Measurements from ENCODE around the gene NPLOC4. TPM values are rescaled to one million over a fixed set of nuclear protein-coding genes. Genes with fewer than 3 reads are reported as not detected.
A peak's percentile ranks its signal among the peaks of the same experiment; 100 is the strongest.

Gene NPLOC4
- total and polyA plus RNA-seq, 9 of the 15 experiments (the other 6 are each of a cell fraction or from before 2014, with no cell fraction given) = 1.5 to 116 (median 64.5) TPM

GRCh38 chr17:81683584-81684441, 46.9 kb upstream of the NPLOC4 start, which contains the start of the genes ARL16 and HGS (continued):
- TF ChIP-seq LEF1 (IDR thresholded peaks at IDR 0.05) (0 out of 2 replicates have a peak, but pooled peaks have one; percentile 21), MAZ (CRISPR knock-in tag; conservative IDR thresholded peaks at IDR 0.05 in 1 of 2, IDR thresholded peaks at IDR 0.05 in 1 of 2) (peak; percentile 90 to 99), MCM2 (IDR thresholded peaks at IDR 0.05; ENCODE audit: low read depth) (no peak), GTF2F1 (IDR thresholded peaks at IDR 0.05; ENCODE audit: low read depth, low read length) (no peak), SPI1 (IDR thresholded peaks at IDR 0.05; ENCODE audit: borderline replicate concordance, low read depth, low read length) (peak; percentile 86), GABPB1 (CRISPR knock-in tag; IDR thresholded peaks at IDR 0.05) (peak; percentile 92), SMARCC2 (IDR thresholded peaks at IDR 0.05; ENCODE audit: low read depth) (no peak), PML (IDR thresholded peaks at IDR 0.05; ENCODE audit: low read length) (0 out of 2 replicates have a peak, but pooled peaks have one; percentile 3), ZNF785 (CRISPR knock-in tag; IDR thresholded peaks at IDR 0.05) (no peak), REST (IDR thresholded peaks at IDR 0.05; ENCODE audit: borderline replicate concordance) (no peak), REST (CRISPR knock-in tag; IDR thresholded peaks at IDR 0.05; ENCODE audit: low read depth) (peak; percentile 72; the same call in 1 of the 2 replicates), ZNF280B (CRISPR knock-in tag; IDR thresholded peaks at IDR 0.05) (no peak), RHOXF2B (CRISPR knock-in tag; conservative IDR thresholded peaks at IDR 0.05) (no peak), CEBPG (CRISPR knock-in tag; IDR thresholded peaks at IDR 0.05) (no peak), CEBPG (tag; conservative IDR thresholded peaks at IDR 0.05 in 1 of 2, IDR thresholded peaks at IDR 0.05 in 1 of 2) (no peak), ELF1 (tag; IDR thresholded peaks at IDR 0.05) (peak; percentile 98)
- TF ChIP-seq, protein P1, sequence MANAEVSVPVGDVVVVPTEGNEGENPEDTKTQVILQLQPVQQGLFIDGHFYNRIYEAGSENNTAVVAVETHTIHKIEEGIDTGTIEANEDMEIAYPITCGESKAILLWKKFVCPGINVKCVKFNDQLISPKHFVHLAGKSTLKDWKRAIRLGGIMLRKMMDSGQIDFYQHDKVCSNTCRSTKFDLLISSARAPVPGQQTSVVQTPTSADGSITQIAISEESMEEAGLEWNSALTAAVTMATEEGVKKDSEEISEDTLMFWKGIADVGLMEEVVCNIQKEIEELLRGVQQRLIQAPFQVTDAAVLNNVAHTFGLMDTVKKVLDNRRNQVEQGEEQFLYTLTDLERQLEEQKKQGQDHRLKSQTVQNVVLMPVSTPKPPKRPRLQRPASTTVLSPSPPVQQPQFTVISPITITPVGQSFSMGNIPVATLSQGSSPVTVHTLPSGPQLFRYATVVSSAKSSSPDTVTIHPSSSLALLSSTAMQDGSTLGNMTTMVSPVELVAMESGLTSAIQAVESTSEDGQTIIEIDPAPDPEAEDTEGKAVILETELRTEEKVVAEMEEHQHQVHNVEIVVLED (CRISPR knock-in tag; IDR thresholded peaks at IDR 0.05) = peak; percentile 89

Measured in K562 (cell line).